Neural progenitor cell (in vitro differentiated cells): ENCODE measurements around the gene UNC13D. TPM values are rescaled to one million over a fixed set of nuclear protein-coding genes. Genes with fewer than 3 reads are reported as not detected.

Experiments
- DNase-seq: peaks from one replicate; pipeline ENCODE4 v3.0.0-alpha.2; 2016; ENCODE audit warnings: low spot score
- H2AFZ ChIP-seq: fragments of 200-600 bp; sonication (generic); replicated peaks from 2 replicates; pipeline ENCODE4 v1.6.1; 2016; ENCODE audit warnings: antibody characterized with exemption
- H3F3A ChIP-seq: fragments of 200-600 bp; sonication (generic); 2 replicates; pipeline ENCODE4 v1.6.1; 2016; ENCODE audit warnings: antibody characterized with exemption, low read depth
- H3K27ac ChIP-seq: fragments of 200-600 bp; sonication (generic); 2 replicates; pipeline ENCODE4 v1.5.1; 2016; ENCODE audit warnings: mild to moderate bottlenecking
- H3K27me3 ChIP-seq: fragments of 200-600 bp; sonication (generic); 2 replicates; pipeline ENCODE4 v1.6.1; 2016; ENCODE audit warnings: mild to moderate bottlenecking, moderate library complexity
- H3K36me3 ChIP-seq: fragments of 200-600 bp; sonication (generic); 2 replicates; pipeline ENCODE4 v1.5.1; 2016
- H3K4me1 ChIP-seq: fragments of 200-600 bp; sonication (generic); 2 replicates; pipeline ENCODE4 v1.6.1; 2016; ENCODE audit warnings: mixed run types
- H3K4me2 ChIP-seq: fragments of 200-600 bp; sonication (generic); 2 replicates; pipeline ENCODE4 v1.6.1; 2016
- H3K4me3 ChIP-seq: fragments of 200-600 bp; sonication (generic); 2 replicates; pipeline ENCODE4 v1.5.1; 2016
- H3K79me2 ChIP-seq: fragments of 200-600 bp; sonication (generic); 2 replicates; pipeline ENCODE4 v1.6.1; 2016; ENCODE audit warnings: low read depth
- H3K9ac ChIP-seq: fragments of 200-600 bp; sonication (generic); 2 replicates; pipeline ENCODE4 v1.6.1; 2016
- H3K9me3 ChIP-seq: fragments of 200-600 bp; sonication (generic); 2 replicates; pipeline ENCODE4 v1.5.1; 2016; ENCODE audit warnings: low read depth
- H4K20me1 ChIP-seq: fragments of 200-600 bp; sonication (generic); 2 replicates; pipeline ENCODE4 v1.6.1; 2016; ENCODE audit warnings: low read depth
- H3K27ac Mint-ChIP-seq: 3 replicates; pipeline ENCODE4 v1.8.0; 2021; ENCODE audit warnings: mixed read lengths
- H3K27me3 Mint-ChIP-seq: 2 replicates; pipeline ENCODE4 v1.8.0; 2022; ENCODE audit warnings: low read depth, mild to moderate bottlenecking, inconsistent platforms, moderate library complexity, mixed read lengths; ENCODE audit not compliant: insufficient read depth
- H3K36me3 Mint-ChIP-seq: 3 replicates; pipeline ENCODE4 v1.8.0; 2021; ENCODE audit warnings: mixed read lengths
- H3K4me1 Mint-ChIP-seq: 3 replicates; pipeline ENCODE4 v1.8.0; 2021; ENCODE audit warnings: mixed read lengths
- H3K4me3 Mint-ChIP-seq: 3 replicates; pipeline ENCODE4 v1.8.0; 2021; ENCODE audit warnings: mild to moderate bottlenecking, moderate library complexity, mixed read lengths
- H3K9me3 Mint-ChIP-seq: 3 replicates; pipeline ENCODE4 v1.8.0; 2020; ENCODE audit warnings: mixed read lengths
- CTCF ChIP-seq: fragments of 200-600 bp; sonication (generic); IDR thresholded peaks from 2 replicates; pipeline ENCODE4 v1.5.1; 2017; ENCODE audit warnings: antibody characterized with exemption, mild to moderate bottlenecking
- EZH2 ChIP-seq: fragments of 200-600 bp; sonication (generic); IDR thresholded peaks from 2 replicates; pipeline ENCODE4 v1.6.1; 2017; ENCODE audit warnings: antibody characterized with exemption, mild to moderate bottlenecking, moderate library complexity
- EZH2phosphoT487 ChIP-seq: fragments of 200-600 bp; sonication (generic); IDR thresholded peaks from 2 replicates; pipeline ENCODE4 v1.6.1; 2017; ENCODE audit warnings: antibody characterized with exemption
- total RNA-seq: library from RNA; depleted of rRNA; stranded (reverse); fragments of >200 nt; gene quantifications from 2 replicates; pipeline ENCODE4 v1.2.3, GENCODE V29; 2015; ENCODE audit warnings: low replicate concordance

UNC13D gene
- total RNA-seq, 1 donor from 2014 or later: 0.09 TPM

DNA sequence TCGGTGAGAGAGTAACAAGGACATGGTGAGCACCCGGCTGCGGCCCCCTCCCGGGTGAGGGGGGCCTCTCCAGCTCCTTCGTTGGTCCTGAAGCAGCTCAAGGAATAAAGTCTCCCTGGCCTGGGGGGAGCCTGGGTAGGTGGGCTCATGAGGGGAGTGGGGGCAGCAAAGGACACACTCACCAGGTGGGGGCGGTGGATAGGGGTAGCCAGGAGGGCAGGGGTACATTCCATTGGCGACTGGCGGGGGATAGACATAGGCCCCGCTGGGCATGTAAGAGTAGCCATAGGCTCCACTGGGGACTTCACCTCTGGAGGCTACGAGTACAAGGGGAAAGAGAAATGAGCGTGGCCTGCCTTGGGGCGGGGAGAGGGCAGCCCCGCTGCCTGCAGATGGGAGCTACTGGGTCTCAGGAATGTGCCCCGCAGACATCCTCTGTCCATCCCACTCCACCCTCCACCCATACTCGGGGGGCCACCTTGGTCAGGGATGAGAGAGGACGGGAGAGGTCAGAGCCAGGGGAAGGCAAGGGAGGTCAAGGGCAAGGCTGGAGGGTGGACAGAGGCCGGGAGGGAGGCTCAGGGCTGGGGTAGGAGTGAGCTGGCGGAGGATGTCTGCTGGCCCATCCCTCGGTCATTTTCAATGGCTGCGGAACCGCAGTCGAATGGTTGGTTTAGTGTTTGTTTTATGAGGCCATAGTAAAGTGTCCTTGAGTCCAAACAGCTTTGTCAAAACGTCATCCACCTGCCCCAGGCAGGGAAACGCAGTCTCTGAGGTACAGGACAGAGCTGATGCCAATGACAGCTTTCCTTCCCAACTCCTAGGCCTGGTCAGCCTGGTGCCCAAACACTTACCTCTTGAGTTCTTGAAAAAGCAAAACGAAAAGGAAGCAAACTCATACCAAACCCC is 3.7 kb upstream of the UNC13D start:
- Histone ChIP-seq H3K27ac (no peak overlapping the region), H3K27me3 (no peaks in the 10 kb centered on the region), H3F3A (peaks cover 20% of the 10 kb centered on the region), H3K36me3 (no peaks in the 10 kb centered on the region), H2AFZ (no peak overlapping the region), H3K79me2 (peaks cover 2% of the 10 kb centered on the region), H4K20me1 (peaks cover 6% of the 10 kb centered on the region), H3K4me1 (no peaks in the 10 kb centered on the region), H3K9me3 (no peaks in the 10 kb centered on the region), H3K9ac (no peak overlapping the region), H3K4me3 (no peak overlapping the region), H3K4me2 (no peak overlapping the region)
- Mint-ChIP-seq H3K4me3 (peak overlapping the region; percentile 58), H3K4me1 (peaks cover 8% of the 10 kb centered on the region), H3K9me3 (no peaks in the 10 kb centered on the region), H3K36me3 (peaks cover 5% of the 10 kb centered on the region), H3K27me3 (peaks cover 2% of the 10 kb centered on the region), H3K27ac (no peak overlapping the region)
- no peak for DNase-seq
- no peak for TF ChIP-seq EZH2
- TF ChIP-seq CTCF: no peak
- TF ChIP-seq EZH2phosphoT487: no peak

DNA sequence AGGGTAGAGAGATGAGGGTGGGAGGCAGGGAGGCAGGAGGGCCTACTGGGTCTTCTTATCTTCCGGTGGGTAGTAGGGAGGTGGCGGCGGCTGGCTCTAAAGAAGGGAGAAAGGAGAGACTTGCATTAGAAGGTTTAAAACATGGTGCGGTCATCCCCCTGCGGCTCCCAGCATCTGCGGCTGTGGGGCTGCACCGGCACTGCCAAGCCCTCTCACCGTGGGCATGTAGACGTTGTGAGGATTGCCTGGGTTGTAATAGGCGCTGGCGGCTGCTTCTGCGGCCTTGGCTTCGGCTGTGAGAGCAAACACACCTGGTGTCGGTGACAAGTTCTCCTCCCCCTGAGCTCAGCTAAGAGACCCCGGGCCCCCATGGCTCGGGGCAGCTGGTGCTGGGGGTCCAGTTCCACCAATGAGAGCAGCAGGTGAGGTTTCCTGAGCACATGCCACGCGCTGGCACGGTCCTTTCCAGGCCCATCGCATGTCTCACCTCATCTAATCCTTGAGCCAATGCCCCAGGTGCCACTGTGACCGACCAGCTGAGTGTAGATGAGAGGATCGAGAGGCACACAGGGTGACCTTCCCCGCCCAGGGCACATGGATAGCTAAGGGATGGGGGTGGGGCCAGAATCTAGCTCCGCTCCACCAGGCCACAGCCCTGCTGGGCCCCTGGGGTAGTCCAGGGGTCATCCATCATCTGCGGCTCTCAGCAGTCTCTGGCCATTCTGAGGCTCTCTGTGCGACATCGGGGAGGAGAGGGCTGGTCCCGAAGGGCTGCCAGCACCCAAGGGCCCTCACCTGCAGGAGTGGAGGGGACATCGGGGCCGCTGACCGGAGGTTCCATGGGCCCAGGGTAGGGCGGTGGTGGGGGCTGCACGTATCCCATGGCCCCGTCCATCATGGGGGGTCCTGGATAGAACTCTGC is 2.7 kb upstream of the UNC13D start:
- Mint-ChIP-seq H3K27me3 (peaks cover 2% of the 10 kb centered on the region), H3K9me3 (no peaks in the 10 kb centered on the region), H3K27ac (no peak overlapping the region), H3K4me1 (peaks cover 6% of the 10 kb centered on the region), H3K4me3 (no peak overlapping the region), H3K36me3 (peaks cover 5% of the 10 kb centered on the region)
- H3K4me2 ChIP-seq: no peak overlapping the region
- H3K4me3 ChIP-seq: no peak overlapping the region
- peaks cover 6% of the 10 kb centered on the region for H4K20me1 ChIP-seq
- TF ChIP-seq EZH2 (no peak), EZH2phosphoT487 (no peak), CTCF (no peak)
- DNase-seq: no peak
- H3K27ac ChIP-seq: no peak overlapping the region
- no peaks in the 10 kb centered on the region for H3K9me3 ChIP-seq
- no peak overlapping the region for H3K9ac ChIP-seq
- no peaks in the 10 kb centered on the region for H3K27me3 ChIP-seq
- H3K79me2 ChIP-seq: no peaks in the 10 kb centered on the region
- H3K36me3 ChIP-seq: no peaks in the 10 kb centered on the region
- H2AFZ ChIP-seq: no peak overlapping the region
- H3F3A ChIP-seq: peaks cover 20% of the 10 kb centered on the region
- H3K4me1 ChIP-seq: no peaks in the 10 kb centered on the region

DNA sequence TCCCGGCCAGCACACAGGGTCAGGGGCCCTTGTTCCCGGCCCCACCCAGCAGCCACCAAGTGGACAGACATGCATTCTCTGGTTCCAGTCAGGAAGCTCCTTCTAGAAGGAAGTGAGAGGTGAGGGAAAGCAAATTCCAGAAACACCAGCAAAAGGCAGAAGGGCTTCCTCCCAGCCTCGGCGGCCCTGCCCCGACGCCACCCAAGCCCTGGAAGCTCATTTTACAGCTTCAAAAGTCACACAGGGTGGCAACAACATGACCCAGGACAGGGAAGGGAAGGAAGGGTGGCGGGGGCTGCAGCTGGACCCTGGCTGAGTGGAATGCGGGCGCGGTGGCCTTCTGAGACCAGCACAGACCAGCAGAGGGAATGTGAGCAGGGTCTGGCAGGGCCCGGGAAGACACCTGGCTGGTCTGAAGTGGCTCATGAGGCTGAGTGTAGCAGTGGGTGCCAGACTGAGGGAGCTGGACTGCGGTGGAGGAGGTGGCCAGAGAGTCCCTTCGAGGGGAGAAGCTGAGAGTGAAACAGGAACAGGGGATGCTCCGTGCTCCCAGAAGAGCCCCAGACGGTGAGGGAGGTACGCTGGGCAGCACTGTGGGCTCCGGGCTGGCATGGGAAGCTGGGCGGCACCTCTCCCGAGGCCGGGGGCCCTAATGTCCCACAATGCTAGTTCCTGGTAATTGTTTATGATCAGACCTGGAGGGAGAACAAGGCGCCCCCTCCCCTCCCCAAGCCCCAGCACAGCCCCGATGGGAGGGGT is 1.9 kb upstream of the UNC13D start:
- Histone ChIP-seq H4K20me1 (peaks cover 6% of the 10 kb centered on the region), H2AFZ (no peak overlapping the region), H3K9ac (no peak overlapping the region), H3K79me2 (no peaks in the 10 kb centered on the region), H3K9me3 (no peaks in the 10 kb centered on the region), H3K4me2 (no peak overlapping the region), H3K4me3 (no peak overlapping the region), H3F3A (peaks cover 20% of the 10 kb centered on the region), H3K4me1 (no peaks in the 10 kb centered on the region), H3K27me3 (no peaks in the 10 kb centered on the region), H3K27ac (no peak overlapping the region), H3K36me3 (no peaks in the 10 kb centered on the region)
- Mint-ChIP-seq H3K9me3 (no peaks in the 10 kb centered on the region), H3K4me3 (no peak overlapping the region), H3K4me1 (peaks cover 6% of the 10 kb centered on the region), H3K36me3 (peaks cover 3% of the 10 kb centered on the region), H3K27ac (peak overlapping the region; percentile 53), H3K27me3 (peaks cover 2% of the 10 kb centered on the region)
- no peak for TF ChIP-seq EZH2
- TF ChIP-seq EZH2phosphoT487: no peak
- DNase-seq: no peak
